ENCODE data around the gene GTF2A1L. TPM values are rescaled to one million over a fixed set of nuclear protein-coding genes. Genes with fewer than 3 reads are reported as not detected.

The GTF2A1L gene
- total and polyA plus RNA-seq, 4 donors = 0.02 to 0.67 TPM; not detected in 2

Small RNAs within 50 kb of the gene (small RNA-seq; reads per million reads assigned to genes)
- gene TPT1P11 = not detected

Other genes starting within 250 kb of the GTF2A1L start
- gene PPP1R21, start 177.1 kb upstream of the GTF2A1L start, total RNA-seq = 10 to 100 TPM; 17.2 to 26.1 TPM
- gene PPP1R21, start 177.1 kb upstream of the GTF2A1L start, polyA plus RNA-seq = 10 to 100 TPM in 1 of 2 donors, 1 to 10 TPM in 1; 5.0 to 13.5 TPM
- 1 to 10 TPM; 1.2 to 3.8 TPM for gene STON1, start 87.7 kb upstream of the GTF2A1L start, total RNA-seq
- 1 to 10 TPM in 1 of 2 donors, under 1 TPM in 1; 0.90 to 1.1 TPM for gene STON1, start 87.7 kb upstream of the GTF2A1L start, polyA plus RNA-seq
- not detected for gene LHCGR, start 137.9 kb downstream of the GTF2A1L start, total RNA-seq
- not detected for gene LHCGR, start 137.9 kb downstream of the GTF2A1L start, polyA plus RNA-seq